ENCODE results near the gene EBF4.

DNA sequence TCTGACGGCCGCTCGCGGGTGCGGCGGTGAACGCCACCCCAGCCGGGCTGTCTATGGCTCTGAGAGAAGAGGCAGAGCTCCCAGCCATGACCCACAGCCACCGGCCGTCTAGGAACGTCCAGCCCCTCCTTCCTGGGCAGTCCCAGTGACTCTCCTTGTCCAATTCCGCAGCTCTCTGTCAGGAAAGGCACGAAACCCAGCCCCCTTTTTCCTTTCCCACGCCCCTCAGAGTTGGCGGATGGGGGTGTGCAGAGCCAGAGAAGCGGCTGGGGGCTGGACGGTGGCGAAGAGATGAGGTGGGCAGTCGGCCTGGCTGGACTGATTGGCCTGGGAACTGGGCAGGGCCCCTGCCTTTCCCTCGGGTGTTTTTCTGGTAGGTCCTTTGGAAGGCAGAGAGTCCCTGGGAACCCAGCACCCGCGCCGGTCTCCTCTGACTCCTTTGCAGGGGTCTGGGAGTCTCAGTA lies 1.5 kb downstream of the EBF4 start:
- TF ChIP-seq GATA3 (IDR thresholded peaks at IDR 0.05; ENCODE audit: low read depth, low read length): no peak
- no peak for TF ChIP-seq GATA2 (IDR thresholded peaks at IDR 0.05; ENCODE audit: low read depth, low read length)

All from SH-SY5Y (cell line).